HCT116 (cell line): ENCODE data around the gene BTBD16.

Experiments used
- EGR1 ChIP-seq: IDR thresholded peaks from 2 replicates; pipeline ENCODE4 v1.6.1; 2012; ENCODE audit warnings: low read depth
- ELF1 ChIP-seq: IDR thresholded peaks from 2 replicates; pipeline ENCODE4 v1.6.1; 2012; ENCODE audit warnings: low read depth, borderline replicate concordance
- EZH2 ChIP-seq: fragments of 200-600 bp; sonication (generic); IDR thresholded peaks from 2 replicates; pipeline ENCODE4 v1.6.1; 2017; ENCODE audit warnings: antibody characterized with exemption, mixed run types
- EZH2phosphoT487 ChIP-seq: fragments of 200-600 bp; IDR thresholded peaks from 2 replicates; pipeline ENCODE4 v1.6.1; 2018; ENCODE audit warnings: antibody characterized with exemption, borderline replicate concordance
- SRF ChIP-seq: IDR thresholded peaks from 2 replicates; pipeline ENCODE4 v1.6.1; 2012; ENCODE audit warnings: low read depth
- TF ChIP-seq, protein P1 (sequence below), 3 experiments: fragments of 200-600 bp in 1 of 3; sonication (generic) in 1 of 3; IDR thresholded peaks in 2 of 3; conservative IDR thresholded peaks in 1 of 3; 2 replicates each; pipeline ENCODE4 v1.5.1; 2012 to 2017; ENCODE audit warnings: low read depth in 2 of 3, low read length in 2 of 3, antibody characterized with exemption in 1 of 3, borderline replicate concordance in 1 of 3, control low read depth in 1 of 3, mild to moderate bottlenecking in 1 of 3, mixed read lengths in 1 of 3, mixed run types in 1 of 3, moderate library complexity in 1 of 3; ENCODE audit not compliant: insufficient read depth in 1 of 3

DNA sequence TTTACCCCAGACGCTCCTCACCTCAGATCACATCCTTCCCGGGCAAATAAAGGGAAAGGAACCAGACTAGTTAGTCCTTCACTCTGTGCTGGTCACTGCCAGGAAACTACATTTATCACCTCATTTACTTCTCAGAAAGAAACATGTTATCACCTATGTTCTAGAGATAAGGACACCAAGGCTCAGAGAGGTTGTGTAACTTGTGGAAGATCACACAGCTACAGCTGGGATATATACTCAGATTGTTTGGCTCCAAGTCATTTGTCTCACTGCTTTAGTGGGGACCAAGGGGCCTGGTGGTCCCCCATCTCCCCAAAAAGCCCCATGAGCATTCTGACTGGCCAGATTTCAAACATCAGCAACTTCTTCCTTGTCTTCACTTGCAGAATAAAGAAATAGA, 17.5 kb upstream of the BTBD16 start:
- TF ChIP-seq EZH2phosphoT487: no peak
- TF ChIP-seq EGR1: no peak
- TF ChIP-seq, protein P1, sequence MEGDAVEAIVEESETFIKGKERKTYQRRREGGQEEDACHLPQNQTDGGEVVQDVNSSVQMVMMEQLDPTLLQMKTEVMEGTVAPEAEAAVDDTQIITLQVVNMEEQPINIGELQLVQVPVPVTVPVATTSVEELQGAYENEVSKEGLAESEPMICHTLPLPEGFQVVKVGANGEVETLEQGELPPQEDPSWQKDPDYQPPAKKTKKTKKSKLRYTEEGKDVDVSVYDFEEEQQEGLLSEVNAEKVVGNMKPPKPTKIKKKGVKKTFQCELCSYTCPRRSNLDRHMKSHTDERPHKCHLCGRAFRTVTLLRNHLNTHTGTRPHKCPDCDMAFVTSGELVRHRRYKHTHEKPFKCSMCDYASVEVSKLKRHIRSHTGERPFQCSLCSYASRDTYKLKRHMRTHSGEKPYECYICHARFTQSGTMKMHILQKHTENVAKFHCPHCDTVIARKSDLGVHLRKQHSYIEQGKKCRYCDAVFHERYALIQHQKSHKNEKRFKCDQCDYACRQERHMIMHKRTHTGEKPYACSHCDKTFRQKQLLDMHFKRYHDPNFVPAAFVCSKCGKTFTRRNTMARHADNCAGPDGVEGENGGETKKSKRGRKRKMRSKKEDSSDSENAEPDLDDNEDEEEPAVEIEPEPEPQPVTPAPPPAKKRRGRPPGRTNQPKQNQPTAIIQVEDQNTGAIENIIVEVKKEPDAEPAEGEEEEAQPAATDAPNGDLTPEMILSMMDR (IDR thresholded peaks at IDR 0.05 in 2 of 3, conservative IDR thresholded peaks at IDR 0.05 in 1 of 3; ENCODE audit: borderline replicate concordance in 1 of 3, insufficient read depth in 1 of 3, low read depth in 2 of 3, low read length in 2 of 3): no peak
- no peak for TF ChIP-seq ELF1
- no peak for TF ChIP-seq EZH2
- TF ChIP-seq SRF: no peak
